ENCODE results near the gene MYO1G.

The MYO1G gene

DNA sequence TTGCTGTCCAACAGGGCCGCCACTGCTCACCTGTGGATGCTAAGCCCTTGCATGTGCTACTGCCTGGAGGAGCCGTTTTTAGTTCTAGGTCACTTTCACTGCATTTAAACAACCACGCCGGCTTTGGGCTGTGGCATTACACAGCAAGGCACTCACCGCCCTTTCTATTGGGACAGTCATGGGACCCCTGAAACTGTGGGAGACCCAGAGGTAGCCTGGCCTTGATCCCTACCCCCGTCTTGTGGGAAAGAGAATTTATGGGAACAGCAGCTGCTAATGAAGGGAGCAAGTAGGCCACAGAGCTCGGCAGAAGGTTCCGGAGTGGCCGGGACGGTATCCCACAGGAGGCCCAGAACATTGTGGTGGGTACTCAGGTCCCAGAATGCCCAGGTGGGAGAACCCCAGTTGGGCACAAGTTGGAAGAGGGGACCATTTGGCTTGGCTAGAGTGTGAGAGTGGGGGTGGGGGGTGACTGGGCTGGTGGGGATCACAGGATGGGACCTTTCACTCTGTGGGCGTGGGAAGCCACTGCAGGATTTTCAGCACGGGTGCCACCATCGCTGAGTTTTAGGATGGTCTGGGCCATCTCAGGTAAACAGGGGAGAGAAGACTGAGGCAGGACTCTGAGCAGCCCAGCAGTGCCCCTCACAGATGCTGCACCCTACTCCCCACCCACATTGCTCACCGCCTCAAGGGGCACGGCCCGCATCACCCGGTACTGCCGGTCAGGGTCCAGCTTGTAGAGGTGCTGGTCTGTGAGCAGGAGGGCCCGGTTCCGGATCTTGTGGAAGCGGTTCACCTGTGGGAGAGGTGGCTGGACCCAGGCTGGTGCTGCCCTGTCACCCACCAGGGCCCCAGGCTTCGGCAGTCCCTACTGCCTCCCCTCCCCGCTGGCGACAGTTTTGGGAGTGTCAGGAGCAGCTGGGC is 15.2 kb downstream of the MYO1G start:
- TF ChIP-seq, protein P1, sequence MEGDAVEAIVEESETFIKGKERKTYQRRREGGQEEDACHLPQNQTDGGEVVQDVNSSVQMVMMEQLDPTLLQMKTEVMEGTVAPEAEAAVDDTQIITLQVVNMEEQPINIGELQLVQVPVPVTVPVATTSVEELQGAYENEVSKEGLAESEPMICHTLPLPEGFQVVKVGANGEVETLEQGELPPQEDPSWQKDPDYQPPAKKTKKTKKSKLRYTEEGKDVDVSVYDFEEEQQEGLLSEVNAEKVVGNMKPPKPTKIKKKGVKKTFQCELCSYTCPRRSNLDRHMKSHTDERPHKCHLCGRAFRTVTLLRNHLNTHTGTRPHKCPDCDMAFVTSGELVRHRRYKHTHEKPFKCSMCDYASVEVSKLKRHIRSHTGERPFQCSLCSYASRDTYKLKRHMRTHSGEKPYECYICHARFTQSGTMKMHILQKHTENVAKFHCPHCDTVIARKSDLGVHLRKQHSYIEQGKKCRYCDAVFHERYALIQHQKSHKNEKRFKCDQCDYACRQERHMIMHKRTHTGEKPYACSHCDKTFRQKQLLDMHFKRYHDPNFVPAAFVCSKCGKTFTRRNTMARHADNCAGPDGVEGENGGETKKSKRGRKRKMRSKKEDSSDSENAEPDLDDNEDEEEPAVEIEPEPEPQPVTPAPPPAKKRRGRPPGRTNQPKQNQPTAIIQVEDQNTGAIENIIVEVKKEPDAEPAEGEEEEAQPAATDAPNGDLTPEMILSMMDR (IDR thresholded peaks at IDR 0.05; ENCODE audit: control insufficient read depth, insufficient read depth, low read depth, low read length, missing control alignments): no peak
- no peak for DNase-seq (ENCODE audit: low read depth)
- H3K4me3 ChIP-seq (ENCODE audit: control insufficient read depth, low read depth, low read length): no peak overlapping the region

DNA sequence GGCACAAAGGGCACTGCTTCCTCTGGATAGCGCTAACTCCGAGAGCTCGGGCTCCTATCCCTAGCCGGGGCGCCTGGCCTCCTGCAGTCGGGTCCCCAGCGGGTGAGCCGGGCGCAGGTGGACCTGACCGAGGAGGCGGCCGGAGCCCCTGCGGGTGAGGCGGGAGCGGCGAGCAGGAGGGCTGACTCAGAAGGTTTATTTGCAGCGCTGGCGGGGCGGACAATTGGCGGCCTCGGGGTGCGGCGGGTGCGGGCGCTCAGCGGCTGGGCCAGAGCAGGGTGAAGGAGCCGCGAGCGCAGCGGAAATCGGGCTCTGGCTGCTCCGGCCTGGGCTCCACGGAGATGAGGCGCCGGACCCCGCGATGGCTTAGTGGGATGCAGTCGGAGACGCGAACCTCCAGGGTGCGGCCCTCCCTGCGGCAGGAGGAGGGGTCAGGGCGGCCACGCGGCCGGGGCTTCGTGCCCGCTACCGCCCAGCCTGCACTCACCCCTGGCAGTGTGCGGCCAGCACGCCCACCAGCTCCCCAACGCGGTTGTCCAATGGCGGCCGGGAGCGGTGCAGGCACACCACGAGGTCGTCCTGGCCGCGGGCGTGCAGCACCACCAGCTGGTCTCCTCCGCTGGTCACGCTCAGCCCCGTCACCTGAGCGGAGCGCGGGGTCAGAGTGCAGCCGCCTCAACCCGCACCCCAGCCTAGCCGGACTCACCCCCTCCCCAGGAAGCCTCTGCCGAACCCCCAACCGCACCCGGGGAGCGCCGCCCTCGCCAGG is 16.1 kb downstream of the MYO1G start:
- TF ChIP-seq, protein P1 (IDR thresholded peaks at IDR 0.05; ENCODE audit: control insufficient read depth, insufficient read depth, low read depth, low read length, missing control alignments): no peak
- DNase-seq (ENCODE audit: low read depth): no peak
- peak overlapping the region; percentile 30 for H3K4me3 ChIP-seq (ENCODE audit: control insufficient read depth, low read depth, low read length)

DNA sequence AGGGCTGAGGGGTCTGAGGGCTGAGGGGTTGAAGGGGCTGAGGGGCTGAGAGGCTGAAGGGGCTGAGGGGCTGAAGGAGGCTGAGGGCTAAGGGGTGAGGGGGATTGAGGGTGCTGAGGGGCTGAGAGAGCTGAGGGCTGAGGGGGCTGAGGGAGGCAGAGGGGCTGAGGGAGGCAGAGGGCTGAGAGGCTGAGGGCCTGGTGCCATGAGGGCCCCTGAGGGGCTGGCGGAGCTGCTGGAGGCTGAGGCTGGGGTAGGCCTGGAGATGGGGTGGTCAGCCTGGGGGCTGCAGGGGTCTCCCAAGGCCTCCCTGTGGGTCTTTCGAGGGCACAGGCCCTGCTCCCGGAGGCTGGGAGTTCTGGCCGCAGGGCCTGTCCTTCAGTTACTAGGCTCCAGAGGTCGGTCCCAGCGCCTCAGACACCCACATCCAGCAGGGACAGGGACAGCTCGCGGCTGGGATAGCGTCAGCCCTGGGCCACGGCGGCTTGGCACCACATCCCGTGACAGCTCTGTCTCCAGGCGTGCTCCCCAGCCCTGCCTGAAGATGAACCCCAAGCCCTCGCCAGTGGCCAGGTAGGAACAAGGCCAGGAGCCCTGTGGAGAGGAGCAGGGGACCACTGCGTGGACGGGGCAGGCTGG is 16.9 kb downstream of the MYO1G start:
- TF ChIP-seq, protein P1 (IDR thresholded peaks at IDR 0.05; ENCODE audit: control insufficient read depth, insufficient read depth, low read depth, low read length, missing control alignments): no peak
- DNase-seq (ENCODE audit: low read depth): no peak
- no peak overlapping the region for H3K4me3 ChIP-seq (ENCODE audit: control insufficient read depth, low read depth, low read length)

DNA sequence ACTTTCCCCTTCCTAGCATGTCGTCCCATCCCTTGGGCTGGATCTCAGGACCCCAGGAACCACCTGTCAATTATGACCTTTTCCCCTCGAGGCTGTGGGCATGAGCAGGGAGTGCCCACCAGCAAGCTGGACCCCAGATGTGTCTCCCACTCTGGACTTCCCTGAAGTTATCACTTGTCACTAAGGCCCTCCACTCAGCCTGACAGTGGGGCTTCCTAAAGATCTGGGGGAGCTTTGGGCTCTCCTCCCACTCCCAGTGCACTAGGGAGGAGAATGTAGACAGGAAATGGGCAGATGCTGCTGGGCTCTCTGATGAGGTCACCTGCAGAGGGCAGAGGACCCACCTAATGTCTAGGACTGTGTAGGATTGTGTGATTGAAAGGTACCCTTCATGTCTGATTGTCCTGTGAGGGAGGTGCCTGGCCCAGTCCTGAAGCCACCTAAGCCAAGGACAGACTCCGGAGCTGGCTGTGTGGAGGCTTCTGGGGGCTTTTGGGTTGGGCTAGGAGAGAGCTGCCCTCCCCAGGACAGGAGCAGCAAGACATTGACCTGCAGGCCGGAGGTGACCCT is 18.7 kb downstream of the MYO1G start:
- TF ChIP-seq, protein P1 (IDR thresholded peaks at IDR 0.05; ENCODE audit: control insufficient read depth, insufficient read depth, low read depth, low read length, missing control alignments): no peak
- no peak for DNase-seq (ENCODE audit: low read depth)
- no peak overlapping the region for H3K4me3 ChIP-seq (ENCODE audit: control insufficient read depth, low read depth, low read length)

DNA sequence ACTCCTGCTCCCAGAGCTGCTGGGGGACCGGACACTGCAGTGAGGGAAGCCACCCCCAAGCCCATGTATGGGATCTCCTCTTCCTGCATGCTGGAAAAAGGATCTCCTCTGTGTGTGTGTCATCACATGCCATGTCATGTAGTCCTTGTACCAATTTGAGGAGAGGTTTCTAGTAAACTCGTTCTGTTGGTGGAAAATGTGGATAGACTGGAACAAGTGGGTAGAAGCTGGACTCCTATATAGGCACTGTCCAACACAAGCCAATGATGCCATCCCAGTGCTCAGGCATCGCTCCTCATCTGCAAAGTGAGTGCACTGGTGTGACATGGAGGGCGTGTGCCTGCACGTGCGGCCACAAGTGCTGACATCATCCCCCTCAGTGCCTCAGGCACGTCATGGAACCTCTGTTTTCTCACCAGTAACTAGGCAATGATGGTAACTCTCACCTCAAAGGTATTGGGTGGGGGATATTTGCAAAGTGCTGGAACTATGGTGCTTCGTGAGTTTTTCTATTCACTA is 19.3 kb downstream of the MYO1G start:
- no peak for DNase-seq (ENCODE audit: low read depth)
- H3K4me3 ChIP-seq (ENCODE audit: control insufficient read depth, low read depth, low read length): no peak overlapping the region

More for the DNA sequence above, 19.3 kb downstream of the MYO1G start:
- TF ChIP-seq, protein P1 (IDR thresholded peaks at IDR 0.05; ENCODE audit: control insufficient read depth, insufficient read depth, low read depth, low read length, missing control alignments): no peak
